ENCODE data around the gene SMURF1.

- no peak for TF ChIP-seq GATA3 (IDR thresholded peaks at IDR 0.05; ENCODE audit: low read depth, low read length)
- TF ChIP-seq GATA2 (IDR thresholded peaks at IDR 0.05; ENCODE audit: low read depth, low read length), result no peak
These were observed 89.1 kb downstream of the SMURF1 start for GRCh38 chr7:99054781-99055180.
